22Rv1 (cell line): ENCODE measurements around the gene FOXP4.

ENCODE experiments used
- H3K27ac ChIP-seq: fragments of 450-650 bp; 2 replicates; pipeline ENCODE4 v1.5.1; 2017
- CTCF ChIP-seq: fragments of 450-650 bp; IDR thresholded peaks from 2 replicates; pipeline ENCODE4 v1.5.1; 2017; ENCODE audit warnings: mild to moderate bottlenecking
- ZFX ChIP-seq: fragments of 450-650 bp; IDR thresholded peaks from 2 replicates; pipeline ENCODE4 v1.6.1; 2017; ENCODE audit warnings: antibody characterized with exemption, borderline replicate concordance

The FOXP4 gene

GRCh38 chr6:41642090-41642959 is 96.1 kb downstream of the FOXP4 start:
- TF ChIP-seq CTCF (no peak), ZFX (no peak)
- no peak overlapping the region for H3K27ac ChIP-seq

GRCh38 chr6:41642960-41643898 is 97.0 kb downstream of the FOXP4 start:
- TF ChIP-seq ZFX (no peak), CTCF (no peak)

GRCh38 chr6:41643899-41644269 is 97.7 kb downstream of the FOXP4 start:
- H3K27ac ChIP-seq, result no peak overlapping the region
- TF ChIP-seq CTCF (no peak), ZFX (no peak)

More at GRCh38 chr6:41642960-41643898, 97.0 kb downstream of the FOXP4 start:
- H3K27ac ChIP-seq, result no peak overlapping the region

- no peak overlapping the region for H3K27ac ChIP-seq
- TF ChIP-seq CTCF (no peak), ZFX (no peak)
Observed at GRCh38 chr6:41644297-41644879, 98.2 kb downstream of the FOXP4 start.

- TF ChIP-seq CTCF (no peak), ZFX (no peak)
- H3K27ac ChIP-seq, result no peak overlapping the region
Observed at GRCh38 chr6:41645007-41645618, 98.9 kb downstream of the FOXP4 start.

GRCh38 chr6:41646026-41646795 is 100.0 kb downstream of the FOXP4 start:
- TF ChIP-seq CTCF, result no peak
- no peak for TF ChIP-seq ZFX
- H3K27ac ChIP-seq, result no peak overlapping the region
